ENCODE measurements around the gene TBC1D10A.

Gene TBC1D10A

GRCh38 chr22:30324014-30324730 is 2.6 kb downstream of the TBC1D10A start:
- TF ChIP-seq ZSCAN4 (tag by site-specific recombination; IDR thresholded peaks at IDR 0.05), result no peak
- TF ChIP-seq ZNF132 (tag by site-specific recombination; IDR thresholded peaks at IDR 0.05; ENCODE audit: borderline replicate concordance), result no peak
- TF ChIP-seq ZNF677 (tag by site-specific recombination; IDR thresholded peaks at IDR 0.05), result no peak
- no peak for TF ChIP-seq ZNF76 (tag by site-specific recombination; IDR thresholded peaks at IDR 0.05; ENCODE audit: borderline replicate concordance, low read depth)
- TF ChIP-seq ZNF48 (tag by site-specific recombination; IDR thresholded peaks at IDR 0.05), result no peak
- TF ChIP-seq GLI2 (tag by site-specific recombination; IDR thresholded peaks at IDR 0.05; ENCODE audit: borderline replicate concordance, low read depth), result no peak
- no peak for TF ChIP-seq KLF16 (tag by site-specific recombination; IDR thresholded peaks at IDR 0.05)
- no peak for TF ChIP-seq ZNF23 (tag by site-specific recombination; IDR thresholded peaks at IDR 0.05; ENCODE audit: borderline replicate concordance)
- Histone ChIP-seq H3K9me3 (ENCODE audit: control insufficient read depth, insufficient read depth, low read depth, low read length) (no peaks in the 10 kb centered on the region), H3K36me3 (ENCODE audit: control insufficient read depth in 2 of 2, insufficient read depth in 1 of 2, low read length in 2 of 2) (peaks cover 0 to 33% of the 10 kb centered on the region in 2 experiments; a peak in 2 of 3 replicates), H3K4me1 (ENCODE audit: control insufficient read depth, insufficient read depth, low read length) (peaks cover 11% of the 10 kb centered on the region), H3K27ac (ENCODE audit: extremely low read depth, low read depth, low read length) (no peak overlapping the region), H3K4me3 (ENCODE audit: low read depth, low read length) (no peak overlapping the region)
- ChIA-PET POLR2A (interaction anchor here (2.4 kb wide), 1 partner anchor 33 kb away, joined by 9 read pairs; the partner anchor contains the start of genes CCDC157 and SF3A1), CTCF (interaction anchor here (0.9 to 3.3 kb wide), 4 partner anchors 8 to 216 kb away, joined by 3 to 16 read pairs (median 5); partner anchors contain the start of gene CASTOR1)

GRCh38 chr22:30323246-30323645 is 3.5 kb downstream of the TBC1D10A start:
- POLR2A ChIA-PET, result no interaction called here
- CTCF ChIA-PET, result interaction anchor here (0.8 to 3.3 kb wide), 4 partner anchors 9 to 60 kb away, joined by 3 to 16 read pairs (median 5); partner anchors contain the start of gene CASTOR1
- TF ChIP-seq ZNF175 (tag by site-specific recombination; IDR thresholded peaks at IDR 0.05) (no peak), ZNF362 (tag by site-specific recombination; IDR thresholded peaks at IDR 0.05) (no peak), ZBTB26 (tag by site-specific recombination; optimal IDR thresholded peaks at IDR 0.05) (no peak), ZNF146 (tag by site-specific recombination; IDR thresholded peaks at IDR 0.05) (no peak), INSM2 (tag by site-specific recombination; IDR thresholded peaks at IDR 0.05) (no peak), SP2 (tag by site-specific recombination; IDR thresholded peaks at IDR 0.05) (no peak), PBX3 (CRISPR knock-in tag; IDR thresholded peaks at IDR 0.05) (no peak), ZNF560 (tag by site-specific recombination; IDR thresholded peaks at IDR 0.05; ENCODE audit: borderline replicate concordance) (no peak), ZNF629 (tag by site-specific recombination; IDR thresholded peaks at IDR 0.05) (no peak), PRDM2 (tag by site-specific recombination; IDR thresholded peaks at IDR 0.05; ENCODE audit: borderline replicate concordance) (no peak), ZNF521 (tag by site-specific recombination; IDR thresholded peaks at IDR 0.05) (no peak), IKZF3 (tag by site-specific recombination; IDR thresholded peaks at IDR 0.05) (no peak), GLI2 (tag by site-specific recombination; IDR thresholded peaks at IDR 0.05; ENCODE audit: borderline replicate concordance, low read depth) (no peak), ZNF792 (tag by site-specific recombination; IDR thresholded peaks at IDR 0.05) (no peak)

More at GRCh38 chr22:30323246-30323645, 3.5 kb downstream of the TBC1D10A start:
- Histone ChIP-seq H3K9me3 (ENCODE audit: control insufficient read depth, insufficient read depth, low read depth, low read length) (no peaks in the 10 kb centered on the region), H3K4me3 (ENCODE audit: low read depth, low read length) (no peak overlapping the region), H3K27ac (ENCODE audit: extremely low read depth, low read depth, low read length) (no peak overlapping the region), H3K4me1 (ENCODE audit: control insufficient read depth, insufficient read depth, low read length) (peaks cover 11% of the 10 kb centered on the region), H3K36me3 (ENCODE audit: control insufficient read depth in 2 of 2, insufficient read depth in 1 of 2, low read length in 2 of 2) (peaks cover 0 to 27% of the 10 kb centered on the region in 2 experiments; a peak in 1 of 3 replicates)
